DMS79 (cell line): ENCODE data around the gene RPS6KA3.
"Not testable (repeated sequence)": the region's sequence is repeated elsewhere in the genome, so short reads cannot be mapped to it uniquely, and the experiment has no call there.

Experiments used
- DNase-seq: peaks from one replicate; lab custom pipeline; 2025; lab: John Stamatoyannopoulos, UW

RPS6KA3 gene

DNA sequence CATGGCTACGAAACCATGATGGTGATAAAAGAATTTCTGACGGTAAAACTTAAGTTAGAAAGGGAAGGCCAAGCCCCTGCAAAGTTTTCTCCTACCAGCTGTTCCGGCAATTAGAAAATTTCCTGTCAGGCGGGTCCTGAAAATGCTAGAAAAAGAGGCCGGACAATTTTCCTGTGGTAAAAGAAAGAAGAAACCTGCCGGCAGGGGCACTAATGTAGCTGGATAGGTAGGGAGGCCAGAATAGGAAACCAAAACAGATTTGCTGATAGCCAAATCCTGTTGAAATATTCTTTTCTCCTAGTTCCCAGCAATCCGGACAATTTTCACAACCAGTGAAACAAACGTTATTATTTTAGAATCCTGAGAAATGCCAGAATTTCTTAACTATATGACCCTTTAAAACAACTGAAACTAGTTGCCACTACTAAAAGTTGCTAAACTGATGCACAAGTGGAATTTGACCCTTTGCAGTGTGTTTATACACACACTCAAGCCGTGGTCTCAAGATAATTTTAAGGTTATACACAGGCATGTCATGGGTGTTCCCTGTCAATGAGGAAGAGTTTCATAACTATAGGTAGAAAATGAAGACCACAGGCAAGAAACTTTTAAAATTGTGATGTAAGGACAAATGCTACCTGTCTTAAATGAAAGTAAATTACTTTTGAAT is 47.7 kb downstream of the RPS6KA3 start:
- DNase-seq: no peak

DNA sequence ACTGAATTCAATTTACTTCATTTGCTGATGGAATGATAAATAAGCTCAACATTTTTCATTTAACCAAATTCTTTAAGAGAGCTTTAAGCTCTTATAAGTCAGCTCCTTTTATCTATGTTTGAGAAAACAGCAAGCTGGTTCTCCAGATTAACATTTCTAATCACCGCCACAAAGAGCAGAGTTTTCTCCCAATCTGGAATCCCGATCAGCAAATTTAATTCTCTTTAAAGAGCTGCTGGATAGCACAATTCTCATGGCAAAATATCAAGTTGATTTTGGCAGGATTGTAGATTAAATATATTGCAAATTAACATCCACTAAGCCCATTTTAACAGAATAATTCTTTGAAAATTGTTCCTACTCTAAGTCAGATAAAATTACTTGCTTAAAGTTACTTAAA is 48.8 kb downstream of the RPS6KA3 start:
- no peak for DNase-seq

GRCh38 chrX:20217271-20217670 is 49.4 kb downstream of the RPS6KA3 start:
- no peak for DNase-seq

DNA sequence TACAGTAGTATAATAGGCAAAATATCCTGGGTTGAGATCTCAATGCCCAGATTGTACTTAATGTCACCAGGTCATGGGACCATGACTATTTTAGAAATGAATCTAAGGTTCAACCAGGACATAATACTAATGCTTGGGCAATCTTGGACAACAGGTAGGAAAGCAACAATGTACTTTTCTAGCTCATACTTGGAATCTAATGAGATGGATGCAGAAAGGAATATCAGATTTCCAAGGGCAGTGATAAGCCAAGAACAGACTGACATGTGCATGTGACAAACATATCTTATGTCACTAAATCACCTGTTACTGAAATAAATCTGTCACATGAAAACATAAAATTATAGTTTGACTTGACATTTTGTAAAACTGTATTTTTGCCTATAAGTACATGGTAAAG is 51.1 kb downstream of the RPS6KA3 start:
- no peak for DNase-seq

GRCh38 chrX:20212486-20213089 is 54.1 kb downstream of the RPS6KA3 start:
- no peak for DNase-seq

GRCh38 chrX:20211261-20211786 is 55.4 kb downstream of the RPS6KA3 start:
- no peak for DNase-seq

GRCh38 chrX:20205927-20206708 is 60.6 kb downstream of the RPS6KA3 start:
- no peak for DNase-seq

DNA sequence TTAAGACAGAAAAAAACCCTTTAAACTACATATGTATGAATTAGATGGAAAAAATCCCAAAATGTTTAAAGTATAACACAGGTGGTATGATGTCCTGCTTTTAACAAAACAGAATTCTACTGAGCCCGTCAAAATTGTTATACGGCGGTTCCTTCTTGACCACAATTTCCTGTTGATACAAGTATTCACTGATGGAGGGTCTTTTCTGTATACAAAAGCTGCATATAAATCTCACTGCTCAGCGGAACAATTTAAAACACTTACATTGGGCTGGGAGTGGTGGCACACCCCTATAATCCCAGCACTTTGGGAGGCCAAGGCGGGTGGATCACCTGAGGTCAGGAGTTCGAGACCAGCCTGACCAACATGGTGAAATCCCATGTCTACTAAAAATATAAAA is 62.4 kb downstream of the RPS6KA3 start:
- no peak for DNase-seq

DNA sequence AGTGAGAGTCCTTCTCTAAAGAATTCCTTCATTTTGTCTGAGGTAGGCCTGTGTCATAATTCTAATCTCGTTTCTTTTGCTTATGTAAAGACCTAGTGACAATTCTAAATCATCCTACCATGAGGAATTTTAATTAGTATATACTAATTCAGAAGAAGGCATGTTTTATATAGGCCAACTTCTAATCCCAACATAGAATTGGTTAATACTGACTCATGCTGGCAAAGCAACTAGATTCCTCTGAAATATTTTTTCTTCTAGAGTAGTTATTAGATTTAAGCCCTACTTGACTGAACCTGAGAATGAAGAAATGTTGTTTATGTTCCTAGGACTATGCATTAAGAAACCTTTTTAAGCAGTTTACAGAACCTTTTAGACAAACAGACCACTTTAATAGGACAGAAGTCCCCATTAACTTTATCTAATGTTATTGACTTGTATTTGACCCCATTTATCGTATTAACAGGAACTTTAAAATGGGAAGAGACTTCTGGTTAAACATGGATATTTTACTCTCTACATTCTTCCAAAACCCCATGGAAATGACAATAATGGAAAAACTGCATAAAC is 69.0 kb downstream of the RPS6KA3 start:
- DNase-seq: no peak

GRCh38 chrX:20189171-20189570 is 77.5 kb downstream of the RPS6KA3 start:
- no peak for DNase-seq

GRCh38 chrX:20181598-20182329 is 84.9 kb downstream of the RPS6KA3 start:
- DNase-seq: no peak

GRCh38 chrX:20177093-20177492 is 89.6 kb downstream of the RPS6KA3 start:
- DNase-seq: no peak

DNA sequence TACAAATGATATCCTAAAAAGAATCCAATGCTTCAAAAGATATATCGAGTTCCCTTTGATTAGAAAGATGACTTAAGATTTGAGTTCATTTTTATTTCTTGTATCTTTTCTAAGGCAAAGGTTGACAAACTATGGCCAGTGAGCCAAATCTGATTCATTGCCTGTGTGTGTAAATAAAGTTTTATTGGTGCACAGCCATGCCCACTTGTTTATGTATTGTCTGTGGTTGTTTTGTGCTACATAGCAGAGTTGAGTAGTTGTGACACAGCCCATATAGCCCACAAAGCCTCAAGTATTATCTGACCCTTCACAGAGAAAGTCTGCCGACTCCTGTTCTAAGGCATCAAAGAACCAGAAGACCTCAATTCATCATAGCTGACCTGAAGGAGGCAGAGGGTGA is 92.9 kb downstream of the RPS6KA3 start:
- no peak for DNase-seq

- no peak for DNase-seq
Observed at GRCh38 chrX:20173313-20173712, 93.4 kb downstream of the RPS6KA3 start.

GRCh38 chrX:20171887-20172286 is 94.8 kb downstream of the RPS6KA3 start:
- DNase-seq: no peak

GRCh38 chrX:20162516-20162915 is 104.2 kb downstream of the RPS6KA3 start:
- DNase-seq: not testable (repeated sequence)

GRCh38 chrX:20159797-20160385 is 106.8 kb downstream of the RPS6KA3 start:
- DNase-seq: no peak

- no peak for DNase-seq
Observed at GRCh38 chrX:20151689-20152088, 115.0 kb downstream of the RPS6KA3 start.

DNA sequence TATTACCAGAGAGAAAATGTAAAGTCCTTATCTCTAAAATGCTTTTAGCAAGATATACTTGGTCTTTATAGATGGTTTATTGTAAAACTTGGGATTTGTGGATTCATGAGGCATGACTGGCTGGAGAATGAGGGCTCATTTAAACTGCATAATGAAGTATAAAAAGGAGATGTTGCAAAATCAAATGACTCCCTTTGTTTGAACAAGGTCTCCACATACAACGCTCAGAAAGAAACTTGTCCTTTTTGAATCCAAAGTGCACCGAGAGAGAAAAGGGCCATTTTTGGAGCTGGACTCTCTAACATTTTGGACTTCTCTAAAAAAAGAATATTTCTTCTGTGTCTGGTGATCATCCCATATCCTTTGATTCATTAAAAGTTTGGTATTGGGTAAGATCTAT is 117.4 kb downstream of the RPS6KA3 start:
- no peak for DNase-seq

- DNase-seq: no peak
Observed at GRCh38 chrX:20147561-20147960, 119.1 kb downstream of the RPS6KA3 start.

DNA sequence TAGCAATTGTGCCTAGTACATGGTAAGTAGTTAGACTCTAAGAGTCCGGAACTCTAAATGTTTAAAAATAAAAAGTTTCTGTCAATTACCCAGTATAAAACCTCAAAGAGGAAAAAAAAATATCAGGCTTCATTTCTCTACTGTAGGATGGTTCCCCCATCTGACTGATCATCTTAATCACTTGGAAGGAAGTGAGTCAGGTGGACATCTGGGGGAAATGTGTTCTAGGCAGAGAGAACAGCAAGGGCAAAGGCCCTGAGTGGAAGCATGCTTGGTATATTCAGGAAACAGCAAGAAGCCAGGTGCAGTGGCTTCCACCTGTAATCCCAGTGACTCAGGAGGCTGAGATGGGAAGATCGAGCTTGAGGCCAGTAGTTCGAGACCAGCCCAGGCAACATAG is 122.2 kb downstream of the RPS6KA3 start:
- no peak for DNase-seq

- no peak for DNase-seq
Observed at GRCh38 chrX:20143561-20143960, 123.1 kb downstream of the RPS6KA3 start.
